ENCODE results near the gene SNX3. TPM values are rescaled to one million over a fixed set of nuclear protein-coding genes. Genes with fewer than 3 reads are reported as not detected.

Gene SNX3
- total RNA-seq, 4 donors from 2014 or later = 81.2 to 136 (median 121) TPM

DNA sequence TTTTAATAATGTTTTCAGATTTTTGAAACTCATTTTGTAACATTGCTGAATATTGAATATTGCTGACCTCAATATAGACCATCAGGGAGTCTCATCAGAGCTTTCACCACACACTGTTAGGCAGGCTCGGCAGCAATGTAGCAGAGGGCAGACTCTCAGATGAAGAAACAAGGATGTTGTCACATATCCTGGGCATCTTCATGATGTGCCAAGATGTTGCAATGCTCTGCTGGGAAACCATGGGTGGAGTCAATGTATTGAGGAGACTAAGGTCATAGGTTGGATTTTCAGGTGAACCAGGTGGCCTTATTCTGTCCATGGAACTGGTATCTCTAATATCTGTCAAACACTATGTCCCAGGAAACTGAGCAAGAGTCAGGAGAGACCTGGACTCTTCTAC is 67.7 kb downstream of the SNX3 start:
- Histone ChIP-seq H3K4me3 (no peak overlapping the region), H3K27me3 (peaks cover 9% of the 10 kb centered on the region), H3K9me3 (no peaks in the 10 kb centered on the region), H3K27ac (no peak overlapping the region), H3K4me1 (no peaks in the 10 kb centered on the region), H3K36me3 (no peaks in the 10 kb centered on the region)
- WGBS, 2 donors (ENCODE audit: low coverage in 1 of 2) = 43 to 80% methylated on average over 1 of the region's 1 CpG
- TF ChIP-seq POLR2A (IDR thresholded peaks at IDR 0.05) (no peak), EP300 (IDR thresholded peaks at IDR 0.05; ENCODE audit: low read depth) (no peak), POLR2AphosphoS5 (IDR thresholded peaks at IDR 0.05) (no peak), CTCF (IDR thresholded peaks at IDR 0.05) (no peak)
- intact Hi-C loops (cut with DNase I; ENCODE audit: low total_unique reads) (no loop called here), in situ Hi-C loops (cut with MboI; ENCODE audit: low pct_ligation_motif_present in 1 of 4, low pct_unique_long_range_greater_than_20kb in 1 of 4, low sequenced_read_pairs in 3 of 4) (no loop called here)
- DNase-seq = no peak

GRCh38 chr6:108187519-108187918 is 73.3 kb downstream of the SNX3 start:
- 87 to 89% methylated on average over 7 to 9 of the region's 9 CpGs for WGBS, 2 donors (ENCODE audit: low coverage in 1 of 2)
- Histone ChIP-seq H3K4me1 (no peaks in the 10 kb centered on the region), H3K27ac (no peak overlapping the region), H3K36me3 (no peaks in the 10 kb centered on the region), H3K27me3 (peaks cover 6% of the 10 kb centered on the region), H3K4me3 (no peak overlapping the region), H3K9me3 (no peaks in the 10 kb centered on the region)
- no peak for DNase-seq
- TF ChIP-seq CTCF (IDR thresholded peaks at IDR 0.05) = no peak
- TF ChIP-seq EP300 (IDR thresholded peaks at IDR 0.05; ENCODE audit: low read depth) = no peak
- no peak for TF ChIP-seq POLR2AphosphoS5 (IDR thresholded peaks at IDR 0.05)
- TF ChIP-seq POLR2A (IDR thresholded peaks at IDR 0.05) = no peak
- intact Hi-C loops (cut with DNase I; ENCODE audit: low total_unique reads) = no loop called here
- in situ Hi-C loops (cut with MboI; ENCODE audit: low pct_ligation_motif_present in 1 of 4, low pct_unique_long_range_greater_than_20kb in 1 of 4, low sequenced_read_pairs in 3 of 4) = no loop called here

GRCh38 chr6:108186226-108186625 is 74.6 kb downstream of the SNX3 start:
- in situ Hi-C loops (cut with MboI; ENCODE audit: low pct_ligation_motif_present in 1 of 4, low pct_unique_long_range_greater_than_20kb in 1 of 4, low sequenced_read_pairs in 3 of 4) = no loop called here
- TF ChIP-seq CTCF (IDR thresholded peaks at IDR 0.05) = no peak
- TF ChIP-seq POLR2A (IDR thresholded peaks at IDR 0.05) = no peak
- Histone ChIP-seq H3K27me3 (peaks cover 2% of the 10 kb centered on the region), H3K4me1 (no peaks in the 10 kb centered on the region), H3K36me3 (no peaks in the 10 kb centered on the region), H3K9me3 (no peaks in the 10 kb centered on the region), H3K4me3 (no peak overlapping the region), H3K27ac (no peak overlapping the region)
- 39 to 71% methylated on average over 1 to 2 of the region's 2 CpGs for WGBS, 2 donors (ENCODE audit: low coverage in 1 of 2)
- no peak for DNase-seq
- intact Hi-C loops (cut with DNase I; ENCODE audit: low total_unique reads) = no loop called here

- no peaks in the 10 kb centered on the region for H3K36me3 ChIP-seq
- H3K9me3 ChIP-seq = no peaks in the 10 kb centered on the region
- intact Hi-C loops (cut with DNase I; ENCODE audit: low total_unique reads) = no loop called here
- peaks cover 3 to 9% (median 8%) of the 10 kb centered on the region in 4 donors for H3K4me1 ChIP-seq
- H3K27me3 ChIP-seq = peaks cover 57% of the 10 kb centered on the region
- H3K4me3 ChIP-seq = no peak overlapping the region
- no peak overlapping the region for H3K27ac ChIP-seq
- 64 to 74% methylated on average over 6 of the region's 6 CpGs for WGBS, 2 donors (ENCODE audit: low coverage in 1 of 2)
- TF ChIP-seq POLR2AphosphoS5 (IDR thresholded peaks at IDR 0.05) = no peak
- TF ChIP-seq EP300 (IDR thresholded peaks at IDR 0.05; ENCODE audit: low read depth) = no peak
- TF ChIP-seq POLR2A (IDR thresholded peaks at IDR 0.05) = no peak
- TF ChIP-seq CTCF (IDR thresholded peaks at IDR 0.05) = no peak
- in situ Hi-C loops (cut with MboI; ENCODE audit: low pct_ligation_motif_present in 1 of 4, low pct_unique_long_range_greater_than_20kb in 1 of 4, low sequenced_read_pairs in 3 of 4) = no loop called here
- no peak for DNase-seq
Measured at GRCh38 chr6:108180776-108181175, 80.1 kb downstream of the SNX3 start.

All from transverse colon (tissue), 4 donors.